HEK293 (cell line): ENCODE data around the gene AKIRIN1.

Source experiments
- CTCF ChIA-PET: fragments of 350-600 bp; formaldehyde crosslinking; extraction: SDS; loops from one replicate; lab custom pipeline; 2021; ENCODE audit warnings: antibody characterized with exemption; lab: Yijun Ruan, JAX
- POLR2A ChIA-PET: fragments of 300-600 bp; formaldehyde crosslinking; extraction: SDS; loops from one replicate; lab custom pipeline; 2020; ENCODE audit warnings: antibody characterized with exemption, inconsistent platforms; lab: Yijun Ruan, JAX
- H3K27ac ChIP-seq: fragments of 200-500 bp; sonication (Bioruptor generic); 2 replicates; pipeline ENCODE4 v1.5.1; 2014; ENCODE audit warnings: low read depth, low read length, control low read depth, inconsistent platforms; ENCODE audit errors: extremely low read depth
- H3K36me3 ChIP-seq, 2 experiments: fragments of 200-500 bp in 1 of 2; sonication (Bioruptor generic) in 1 of 2; 1 replicate in 1 of 2; 2 replicates in 1 of 2; pipeline ENCODE4 v1.5.1; 2014 to 2017; ENCODE audit warnings: inconsistent platforms in 2 of 2, low read length in 2 of 2; ENCODE audit not compliant: control insufficient read depth in 2 of 2, insufficient read depth in 1 of 2
- H3K4me1 ChIP-seq: fragments of 200-500 bp; sonication (Bioruptor generic); 2 replicates; pipeline ENCODE4 v1.5.1; 2014; ENCODE audit warnings: mild to moderate bottlenecking, low read length, inconsistent platforms; ENCODE audit not compliant: control insufficient read depth, insufficient read depth
- H3K4me3 ChIP-seq: 2 replicates; pipeline ENCODE4 v1.5.1; 2011; ENCODE audit warnings: low read depth, mild to moderate bottlenecking, control low read depth, low read length, moderate library complexity
- H3K9me3 ChIP-seq: fragments of 200-500 bp; sonication (Bioruptor generic); 2 replicates; pipeline ENCODE4 v1.5.1; 2014; ENCODE audit warnings: low read depth, low read length, inconsistent platforms; ENCODE audit not compliant: control insufficient read depth, insufficient read depth
- KLF7 ChIP-seq: fragments of 450-650 bp; formaldehyde crosslinking; IDR thresholded peaks from 2 replicates; pipeline ENCODE4 v1.5.1; 2016; ENCODE audit warnings: missing biosample characterization, missing genetic modification characterization, borderline replicate concordance
- SCRT2 ChIP-seq: fragments of 450-650 bp; formaldehyde crosslinking; IDR thresholded peaks from 2 replicates; pipeline ENCODE4 v1.5.1; 2016; ENCODE audit warnings: missing biosample characterization, missing genetic modification characterization
- YY2 ChIP-seq: fragments of 450-650 bp; formaldehyde crosslinking; IDR thresholded peaks from 2 replicates; pipeline ENCODE4 v1.5.1; 2016; ENCODE audit warnings: missing biosample characterization, missing genetic modification characterization
- ZFP37 ChIP-seq: fragments of 450-650 bp; formaldehyde crosslinking; IDR thresholded peaks from 2 replicates; pipeline ENCODE4 v1.5.1; 2016; ENCODE audit warnings: missing biosample characterization, missing genetic modification characterization
- ZNF121 ChIP-seq: fragments of 450-650 bp; formaldehyde crosslinking; IDR thresholded peaks from 2 replicates; pipeline ENCODE4 v1.5.1; 2016; ENCODE audit warnings: missing biosample characterization, missing genetic modification characterization
- ZNF138 ChIP-seq: fragments of 450-650 bp; formaldehyde crosslinking; IDR thresholded peaks from 2 replicates; pipeline ENCODE4 v1.5.1; 2016; ENCODE audit warnings: missing biosample characterization, missing genetic modification characterization, borderline replicate concordance
- ZNF148 ChIP-seq: fragments of 450-650 bp; formaldehyde crosslinking; IDR thresholded peaks from 2 replicates; pipeline ENCODE4 v1.5.0; 2017; ENCODE audit warnings: missing biosample characterization, missing genetic modification characterization, borderline replicate concordance
- ZNF184 ChIP-seq: fragments of 450-650 bp; IDR thresholded peaks from 2 replicates; pipeline ENCODE4 v1.5.1; 2018; ENCODE audit warnings: missing biosample characterization, mild to moderate bottlenecking, missing genetic modification characterization
- ZNF223 ChIP-seq: fragments of 450-650 bp; formaldehyde crosslinking; IDR thresholded peaks from 2 replicates; pipeline ENCODE4 v1.5.1; 2016; ENCODE audit warnings: missing biosample characterization, missing genetic modification characterization
- ZNF23 ChIP-seq: fragments of 450-650 bp; formaldehyde crosslinking; IDR thresholded peaks from 2 replicates; pipeline ENCODE4 v1.5.1; 2016; ENCODE audit warnings: missing biosample characterization, missing genetic modification characterization, borderline replicate concordance
- ZNF48 ChIP-seq: fragments of 450-650 bp; formaldehyde crosslinking; IDR thresholded peaks from 2 replicates; pipeline ENCODE4 v1.5.1; 2016; ENCODE audit warnings: missing biosample characterization, missing genetic modification characterization
- ZNF514 ChIP-seq: fragments of 450-650 bp; formaldehyde crosslinking; IDR thresholded peaks from 2 replicates; pipeline ENCODE4 v1.5.1; 2016; ENCODE audit warnings: missing biosample characterization, missing genetic modification characterization
- ZNF530 ChIP-seq: fragments of 450-650 bp; formaldehyde crosslinking; IDR thresholded peaks from 2 replicates; pipeline ENCODE4 v1.5.1; 2016; ENCODE audit warnings: low read depth, missing biosample characterization, missing genetic modification characterization
- ZNF571 ChIP-seq: fragments of 450-650 bp; formaldehyde crosslinking; IDR thresholded peaks from 2 replicates; pipeline ENCODE4 v1.5.0; 2017; ENCODE audit warnings: missing biosample characterization, missing genetic modification characterization
- ZNF639 ChIP-seq: fragments of 450-650 bp; formaldehyde crosslinking; IDR thresholded peaks from 2 replicates; pipeline ENCODE4 v1.5.1; 2016; ENCODE audit warnings: missing biosample characterization, missing genetic modification characterization
- ZNF677 ChIP-seq: fragments of 450-650 bp; IDR thresholded peaks from 2 replicates; pipeline ENCODE4 v1.5.0; 2018; ENCODE audit warnings: missing biosample characterization, mild to moderate bottlenecking, missing genetic modification characterization, moderate library complexity
- ZNF791 ChIP-seq: fragments of 450-650 bp; formaldehyde crosslinking; IDR thresholded peaks from 2 replicates; pipeline ENCODE4 v1.5.1; 2016; ENCODE audit warnings: missing biosample characterization, missing genetic modification characterization
- TF ChIP-seq, protein P1 (sequence below): fragments of 450-650 bp; formaldehyde crosslinking; IDR thresholded peaks from 2 replicates; pipeline ENCODE4 v1.5.1; 2017; ENCODE audit warnings: missing biosample characterization, missing genetic modification characterization
- TF ChIP-seq, protein P2 (sequence below): fragments of 450-650 bp; formaldehyde crosslinking; IDR thresholded peaks from 2 replicates; pipeline ENCODE4 v1.5.1; 2016; ENCODE audit warnings: missing biosample characterization, missing genetic modification characterization, low read depth

The AKIRIN1 gene

GRCh38 chr1:38997034-38997900 lies 6.2 kb downstream of the AKIRIN1 start (continued):
- TF ChIP-seq, protein P1, sequence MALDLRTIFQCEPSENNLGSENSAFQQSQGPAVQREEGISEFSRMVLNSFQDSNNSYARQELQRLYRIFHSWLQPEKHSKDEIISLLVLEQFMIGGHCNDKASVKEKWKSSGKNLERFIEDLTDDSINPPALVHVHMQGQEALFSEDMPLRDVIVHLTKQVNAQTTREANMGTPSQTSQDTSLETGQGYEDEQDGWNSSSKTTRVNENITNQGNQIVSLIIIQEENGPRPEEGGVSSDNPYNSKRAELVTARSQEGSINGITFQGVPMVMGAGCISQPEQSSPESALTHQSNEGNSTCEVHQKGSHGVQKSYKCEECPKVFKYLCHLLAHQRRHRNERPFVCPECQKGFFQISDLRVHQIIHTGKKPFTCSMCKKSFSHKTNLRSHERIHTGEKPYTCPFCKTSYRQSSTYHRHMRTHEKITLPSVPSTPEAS (tag by site-specific recombination), result no peak

DNA sequence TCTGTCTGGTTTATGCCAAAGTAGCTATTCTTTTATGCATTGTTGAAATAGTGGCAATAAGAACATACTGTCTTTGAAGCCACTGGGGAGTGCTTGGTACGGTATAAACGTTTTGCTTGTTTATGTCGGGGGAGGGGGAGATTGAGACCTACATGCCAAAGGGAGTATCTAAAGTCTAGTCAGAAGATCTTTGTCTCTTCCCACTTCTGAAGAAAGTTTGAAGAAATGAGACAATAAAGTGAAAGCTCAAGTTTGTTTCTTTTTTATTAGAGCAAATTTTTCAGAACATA lies 6.8 kb downstream of the AKIRIN1 start:
- Histone ChIP-seq H3K4me3 (no peak overlapping the region), H3K36me3 (peaks cover 60 to 94% of the 10 kb centered on the region in 2 experiments)

More for the DNA sequence above, 6.8 kb downstream of the AKIRIN1 start:
- ChIA-PET CTCF (interaction anchor here (0.6 to 0.9 kb wide), 3 partner anchors 81 to 99 kb away, joined by 3 read pairs; no protein-coding TSS in a partner anchor), POLR2A (interaction anchor here (0.5 kb wide), 1 partner anchor 154 kb away, joined by 3 read pairs; no protein-coding TSS in a partner anchor)
- H3K27ac ChIP-seq, result no peak overlapping the region
- H3K9me3 ChIP-seq, result no peaks in the 10 kb centered on the region
- H3K4me1 ChIP-seq, result no peaks in the 10 kb centered on the region
- no peak for TF ChIP-seq ZNF514 (tag by site-specific recombination)
- no peak for TF ChIP-seq ZNF48 (tag by site-specific recombination)
- TF ChIP-seq KLF7, result no peak
- no peak for TF ChIP-seq ZNF223 (tag by site-specific recombination)
- no peak for TF ChIP-seq ZNF184 (tag by site-specific recombination)
- no peak for TF ChIP-seq ZFP37 (tag by site-specific recombination)
- TF ChIP-seq SCRT2 (tag by site-specific recombination), result no peak
- TF ChIP-seq, protein P2, sequence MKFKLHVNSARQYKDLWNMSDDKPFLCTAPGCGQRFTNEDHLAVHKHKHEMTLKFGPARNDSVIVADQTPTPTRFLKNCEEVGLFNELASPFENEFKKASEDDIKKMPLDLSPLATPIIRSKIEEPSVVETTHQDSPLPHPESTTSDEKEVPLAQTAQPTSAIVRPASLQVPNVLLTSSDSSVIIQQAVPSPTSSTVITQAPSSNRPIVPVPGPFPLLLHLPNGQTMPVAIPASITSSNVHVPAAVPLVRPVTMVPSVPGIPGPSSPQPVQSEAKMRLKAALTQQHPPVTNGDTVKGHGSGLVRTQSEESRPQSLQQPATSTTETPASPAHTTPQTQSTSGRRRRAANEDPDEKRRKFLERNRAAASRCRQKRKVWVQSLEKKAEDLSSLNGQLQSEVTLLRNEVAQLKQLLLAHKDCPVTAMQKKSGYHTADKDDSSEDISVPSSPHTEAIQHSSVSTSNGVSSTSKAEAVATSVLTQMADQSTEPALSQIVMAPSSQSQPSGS (tag by site-specific recombination), result no peak
- no peak for TF ChIP-seq ZNF121 (tag by site-specific recombination)
- TF ChIP-seq ZNF148 (tag by site-specific recombination), result no peak
- no peak for TF ChIP-seq ZNF791 (tag by site-specific recombination)
- no peak for TF ChIP-seq ZNF23 (tag by site-specific recombination)
- TF ChIP-seq ZNF138, result no peak
- no peak for TF ChIP-seq ZNF639
- no peak for TF ChIP-seq ZNF571 (tag by site-specific recombination)
- TF ChIP-seq ZNF530, result no peak
- TF ChIP-seq YY2, result no peak
- TF ChIP-seq ZNF677 (tag by site-specific recombination), result no peak
